Measurements from ENCODE around the gene RIMKLA. TPM values are rescaled to one million over a fixed set of nuclear protein-coding genes. Genes with fewer than 3 reads are reported as not detected.

RIMKLA gene
- polyA plus RNA-seq, 1 donor, result 0.65 TPM

- DNase-seq, result no peak
Observed at GRCh38 chr1:42370876-42371549, 9.6 kb upstream of the RIMKLA start.

GRCh38 chr1:42372796-42373195, 7.8 kb upstream of the RIMKLA start:
- DNase-seq, result no peak

DNA sequence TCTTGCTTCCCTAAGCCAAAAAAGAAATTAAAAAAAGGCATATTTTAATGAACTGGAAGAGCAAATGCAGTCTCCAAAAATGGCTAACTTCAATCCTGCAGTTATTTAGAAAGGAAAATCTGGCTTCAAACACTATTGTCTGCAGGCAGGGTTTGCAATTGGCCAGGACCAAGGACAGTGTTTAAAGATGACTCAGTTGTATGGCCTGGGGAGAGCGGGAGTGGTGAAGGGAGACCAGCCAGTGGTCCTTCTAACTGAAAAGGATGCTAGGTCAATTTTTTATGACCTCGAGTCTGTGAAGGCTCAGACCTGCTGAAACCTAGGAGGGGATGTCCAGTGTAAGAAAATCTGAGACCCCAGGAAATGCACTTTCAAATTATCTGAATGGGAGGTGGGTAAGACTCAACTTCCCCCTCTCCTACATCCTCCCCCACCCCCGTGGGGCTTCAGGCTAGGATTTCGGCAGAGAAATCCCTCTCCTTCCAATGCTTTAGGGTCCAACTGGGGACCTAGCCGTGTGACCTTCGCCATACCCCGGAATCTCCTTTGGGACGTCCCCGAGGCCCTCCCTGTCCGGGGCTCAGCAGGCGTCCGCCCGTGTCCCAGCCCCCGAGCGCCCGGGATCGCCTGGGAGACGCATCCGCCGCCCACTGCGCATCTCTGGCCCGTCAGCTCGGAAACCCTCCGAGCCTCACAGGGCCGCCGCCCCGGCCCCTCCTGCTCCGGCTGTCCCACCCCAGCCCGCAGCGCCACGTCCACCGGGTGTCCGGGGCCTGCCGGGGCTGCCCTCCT, 602 bp upstream of the RIMKLA start:
- DNase-seq, result no peak

DNA sequence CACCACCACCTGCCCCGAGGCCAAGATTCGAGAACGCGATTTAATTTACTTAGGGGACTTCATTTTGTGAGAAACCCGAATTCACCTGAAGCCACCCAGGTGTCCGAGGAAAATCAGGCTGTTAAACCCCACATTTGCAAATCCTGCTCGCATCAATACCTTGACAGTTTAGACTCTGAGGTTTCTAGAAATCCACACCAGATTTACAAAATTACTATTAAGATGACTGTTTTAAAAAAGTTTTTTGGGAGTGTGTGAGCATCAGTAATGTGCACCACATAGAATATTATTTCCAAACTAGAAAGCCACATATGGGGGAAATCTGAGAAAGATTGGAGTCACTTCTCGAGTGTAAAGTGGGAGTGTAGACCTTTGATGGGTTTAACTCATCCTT, 685 bp downstream of the RIMKLA start:
- DNase-seq, result no peak

DNA sequence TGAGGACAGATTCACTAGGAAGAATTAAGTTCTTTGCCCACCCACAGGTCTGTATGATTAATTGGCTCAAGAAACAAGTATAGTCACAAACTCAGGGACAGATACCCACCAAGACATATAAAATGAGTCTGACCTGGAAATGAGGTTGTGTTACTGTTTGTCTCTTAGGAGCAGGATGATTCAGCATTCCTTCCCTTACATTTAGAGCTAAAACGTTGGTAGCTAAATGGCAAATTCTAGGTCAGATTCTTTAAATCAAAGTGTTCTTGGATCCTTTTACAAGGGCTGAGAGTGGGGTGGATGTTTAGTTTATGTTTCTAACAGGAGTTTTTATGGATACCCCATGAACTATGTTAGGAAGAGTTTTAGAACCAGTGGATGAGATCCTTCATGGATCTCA, 4.7 kb downstream of the RIMKLA start:
- no peak for DNase-seq

DNA sequence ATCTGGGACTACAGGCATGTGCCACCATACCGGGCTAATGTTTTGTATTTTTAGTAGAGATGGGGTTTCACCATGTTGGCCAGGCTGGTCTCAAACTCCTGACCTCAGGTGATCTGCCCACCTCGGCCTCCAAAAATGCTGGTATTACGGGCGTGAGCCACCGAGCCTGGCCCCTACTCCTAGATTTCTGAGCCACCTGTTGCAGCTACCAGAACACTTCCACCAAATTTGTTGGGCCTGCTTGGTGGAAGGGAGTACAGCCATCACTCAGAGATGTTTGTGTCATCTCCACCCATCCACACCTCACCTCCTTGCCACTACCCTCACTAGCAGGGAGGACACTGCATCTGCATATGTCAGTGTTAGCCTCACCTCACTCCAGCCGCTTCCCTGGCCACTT, 5.5 kb downstream of the RIMKLA start:
- no peak for DNase-seq

DNA sequence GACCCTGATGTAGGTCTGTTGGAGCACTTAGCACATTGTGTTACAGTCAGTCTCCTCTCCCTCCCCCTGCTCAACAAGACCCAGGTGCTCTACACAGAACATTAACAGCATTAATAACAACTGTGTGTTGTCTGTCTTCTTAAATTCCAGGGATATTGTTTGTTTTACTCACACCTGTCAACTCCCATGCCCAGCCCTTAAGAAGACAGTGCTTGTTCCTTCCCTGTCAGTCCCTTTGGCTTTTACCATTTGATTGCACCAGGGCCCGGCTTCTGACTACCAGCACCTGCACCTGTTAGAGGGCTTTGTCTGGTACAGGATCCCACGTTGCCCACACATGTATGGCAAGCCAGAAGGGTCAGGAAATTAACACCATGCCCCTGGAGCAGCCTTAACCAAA, 11.7 kb downstream of the RIMKLA start:
- no peak for DNase-seq

DNA sequence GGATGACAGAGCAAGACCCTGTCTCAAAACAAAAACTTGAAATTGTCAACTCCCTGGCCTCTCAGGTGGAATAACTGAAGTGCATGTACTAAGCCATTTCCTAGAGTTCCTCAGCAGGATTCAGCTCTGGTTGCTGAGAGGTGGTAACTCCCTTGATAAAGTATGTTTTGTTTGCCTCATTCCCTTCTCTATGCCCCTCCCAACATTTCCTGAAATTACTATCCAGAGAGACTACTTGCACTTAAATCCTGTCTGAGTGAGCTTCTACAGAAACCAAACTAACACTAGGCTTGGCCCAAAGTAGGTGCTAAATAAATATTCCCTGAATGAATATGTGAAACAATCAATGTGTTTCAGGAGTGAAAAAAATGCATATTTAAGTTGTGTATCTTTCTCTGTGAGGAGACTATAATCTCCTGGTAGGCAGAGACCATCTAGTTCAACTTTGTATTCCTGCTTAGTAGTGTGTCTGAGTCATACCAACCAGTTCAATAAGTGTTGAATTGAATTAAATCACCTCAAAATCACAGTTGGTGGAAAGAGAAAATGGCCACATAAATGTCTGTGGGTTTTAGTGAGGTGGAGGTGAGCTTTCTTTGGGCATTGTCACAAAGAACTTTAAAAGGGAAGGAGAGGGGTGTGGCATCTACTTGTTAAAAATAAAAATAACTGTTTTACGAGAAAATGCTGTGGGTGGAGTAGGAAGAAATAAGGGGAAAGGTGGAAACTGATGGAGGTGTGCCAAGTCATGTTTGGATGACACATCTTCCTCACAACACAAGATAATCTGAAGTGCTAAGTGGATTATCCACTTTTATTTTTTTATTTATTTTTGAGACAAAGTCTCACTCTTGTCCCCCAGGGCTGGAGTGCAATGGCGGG, 12.6 kb downstream of the RIMKLA start:
- no peak for DNase-seq

GRCh38 chr1:42399315-42400100, 18.9 kb downstream of the RIMKLA start:
- DNase-seq, result no peak

DNA sequence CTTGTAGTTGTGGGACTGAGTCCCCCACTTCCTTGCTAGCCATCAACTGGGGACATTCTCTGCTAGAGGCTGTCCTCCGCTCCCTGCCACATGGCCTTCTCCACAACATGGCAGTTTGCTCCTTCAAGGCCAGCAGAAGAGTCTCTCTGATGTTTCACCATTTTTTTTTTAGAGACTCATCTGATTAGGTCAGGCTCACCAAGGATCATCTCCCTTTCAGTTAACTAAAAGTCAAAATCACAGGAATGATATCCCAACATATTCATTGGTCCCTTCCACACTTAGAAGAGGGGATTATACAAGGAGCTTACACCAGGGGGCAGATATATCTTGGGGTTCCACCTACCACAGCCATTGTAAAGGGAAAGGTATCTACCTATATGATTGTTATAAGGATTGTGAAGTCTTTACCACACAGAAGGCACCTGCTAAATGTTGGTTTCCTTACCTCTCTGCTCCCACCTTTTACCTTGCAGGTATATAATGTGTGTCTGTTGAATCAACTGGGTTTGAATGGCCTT, 23.3 kb downstream of the RIMKLA start:
- DNase-seq, result no peak

GRCh38 chr1:42414551-42415496, 34.2 kb downstream of the RIMKLA start:
- DNase-seq, result no peak

- DNase-seq, result no peak
Observed at GRCh38 chr1:42417166-42417565, 36.6 kb downstream of the RIMKLA start.

DNA sequence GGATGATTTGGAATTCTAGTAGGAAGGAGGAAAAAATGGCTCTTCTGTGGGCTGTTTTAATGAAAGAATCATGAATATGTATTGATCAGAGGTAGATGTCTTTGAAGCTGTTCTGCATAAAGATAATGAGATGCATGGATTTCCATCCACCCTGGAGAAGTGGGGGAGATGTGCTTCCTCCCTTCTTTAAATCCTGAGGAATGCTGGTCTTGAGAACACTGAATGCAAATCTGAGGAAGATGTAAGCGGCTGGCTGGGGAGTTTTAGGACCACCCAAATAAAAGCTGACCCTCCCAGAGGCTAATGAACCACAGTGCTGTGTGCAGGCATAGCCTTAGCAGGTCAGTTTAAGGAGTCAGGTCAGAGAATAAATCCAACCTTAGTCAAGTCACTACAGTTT, 37.9 kb downstream of the RIMKLA start:
- no peak for DNase-seq

- DNase-seq, result no peak
Observed at GRCh38 chr1:42419126-42419821, 38.7 kb downstream of the RIMKLA start.

- DNase-seq, result no peak
Observed at GRCh38 chr1:42420121-42420520, 39.5 kb downstream of the RIMKLA start.

- DNase-seq, result peak; percentile 87
Observed at GRCh38 chr1:42420911-42421585, 40.5 kb downstream of the RIMKLA start.

DNA sequence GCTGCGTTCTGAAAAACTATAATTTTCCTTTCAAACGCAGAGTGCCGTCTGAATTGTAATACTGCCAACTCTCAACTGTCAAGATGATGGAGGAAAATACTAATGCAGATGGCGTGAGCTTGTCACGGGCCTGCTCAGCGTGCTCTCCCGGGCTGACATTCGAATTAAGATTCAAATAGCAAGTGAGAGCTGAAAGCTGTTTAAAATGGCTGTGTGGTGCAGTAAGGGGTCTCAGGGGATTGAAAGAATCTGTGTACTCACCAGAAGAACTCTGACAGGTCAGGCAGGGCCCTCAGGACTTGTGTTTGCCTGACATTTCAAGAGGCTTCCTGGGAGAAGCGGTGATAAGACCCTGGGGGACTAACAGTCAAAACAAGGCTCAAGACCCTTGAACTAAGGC, 42.1 kb downstream of the RIMKLA start:
- no peak for DNase-seq

- no peak for DNase-seq
Observed at GRCh38 chr1:42423681-42424080, 43.1 kb downstream of the RIMKLA start.

DNA sequence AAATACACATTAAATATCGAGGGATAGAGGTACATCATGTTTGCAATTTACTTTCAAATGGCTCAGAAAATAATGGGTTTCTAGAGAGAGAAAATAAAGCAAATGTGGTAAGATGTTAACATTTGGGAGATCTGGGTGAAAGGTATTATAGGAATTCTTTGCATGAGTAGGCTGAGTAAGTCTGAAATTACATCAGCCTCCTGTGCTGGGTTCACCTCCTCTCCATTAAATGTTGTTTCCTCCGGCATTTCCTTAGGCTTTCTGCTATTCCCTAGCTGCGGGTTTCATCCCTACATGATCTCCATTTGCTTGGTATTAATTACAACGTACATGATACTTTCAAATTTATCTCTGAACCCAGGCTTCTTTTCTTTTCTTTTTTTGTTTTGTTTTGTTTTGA, 43.6 kb downstream of the RIMKLA start:
- DNase-seq, result no peak
